Measurements from ENCODE around the gene LRRC27. TPM values are rescaled to one million over a fixed set of nuclear protein-coding genes. Genes with fewer than 3 reads are reported as not detected.
"Not testable (repeated sequence)": the region's sequence is repeated elsewhere in the genome, so short reads cannot be mapped to it uniquely, and the experiment has no call there.

Gene LRRC27
- total RNA-seq, 1 donor: 13.4 TPM

DNA sequence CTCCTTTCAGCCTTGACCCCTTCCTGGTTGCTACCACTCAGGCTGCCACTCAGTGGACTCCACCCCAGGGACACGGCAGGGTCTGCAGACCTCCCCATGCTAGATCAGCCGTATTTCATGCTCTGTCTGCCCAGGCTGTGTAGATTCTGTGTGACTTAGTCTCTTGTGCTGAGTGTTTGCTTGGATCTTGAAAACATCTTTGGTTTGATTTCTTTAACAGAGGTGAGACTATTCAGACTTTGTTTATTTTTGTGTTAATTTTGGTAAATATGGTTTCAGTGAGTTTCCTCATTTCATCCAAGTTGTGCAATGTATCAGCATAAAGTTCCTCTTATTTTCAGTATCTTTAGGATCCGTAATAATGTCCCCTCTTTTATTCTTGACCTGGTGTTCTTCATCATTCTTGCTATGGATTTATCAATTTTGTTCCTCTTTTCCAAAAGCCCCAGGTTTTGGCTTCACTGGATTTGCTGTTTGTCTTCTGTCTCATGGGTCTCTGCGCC is 43.9 kb downstream of the LRRC27 start:
- Histone ChIP-seq H3K27me3 (ENCODE audit: insufficient read depth, low read length) (no peaks in the 10 kb centered on the region), H3K4me2 (ENCODE audit: insufficient read depth, low read length) (no peak overlapping the region), H4K20me1 (ENCODE audit: insufficient read depth, low read length) (no peaks in the 10 kb centered on the region), H3K9me3 (ENCODE audit: low read depth, low read length) (no peaks in the 10 kb centered on the region), H3K79me2 (ENCODE audit: insufficient read depth, low read length) (no peaks in the 10 kb centered on the region), H3K36me3 (ENCODE audit: insufficient read depth, low read length) (no peaks in the 10 kb centered on the region), H3K4me3 (ENCODE audit: insufficient read depth, low read length) (no peak overlapping the region), H2AFZ (ENCODE audit: low read length) (no peak overlapping the region), H3K27ac (ENCODE audit: low read depth, low read length) (no peak overlapping the region), H3K4me1 (ENCODE audit: insufficient read depth, low read length) (no peaks in the 10 kb centered on the region)
- TF ChIP-seq, protein P1, sequence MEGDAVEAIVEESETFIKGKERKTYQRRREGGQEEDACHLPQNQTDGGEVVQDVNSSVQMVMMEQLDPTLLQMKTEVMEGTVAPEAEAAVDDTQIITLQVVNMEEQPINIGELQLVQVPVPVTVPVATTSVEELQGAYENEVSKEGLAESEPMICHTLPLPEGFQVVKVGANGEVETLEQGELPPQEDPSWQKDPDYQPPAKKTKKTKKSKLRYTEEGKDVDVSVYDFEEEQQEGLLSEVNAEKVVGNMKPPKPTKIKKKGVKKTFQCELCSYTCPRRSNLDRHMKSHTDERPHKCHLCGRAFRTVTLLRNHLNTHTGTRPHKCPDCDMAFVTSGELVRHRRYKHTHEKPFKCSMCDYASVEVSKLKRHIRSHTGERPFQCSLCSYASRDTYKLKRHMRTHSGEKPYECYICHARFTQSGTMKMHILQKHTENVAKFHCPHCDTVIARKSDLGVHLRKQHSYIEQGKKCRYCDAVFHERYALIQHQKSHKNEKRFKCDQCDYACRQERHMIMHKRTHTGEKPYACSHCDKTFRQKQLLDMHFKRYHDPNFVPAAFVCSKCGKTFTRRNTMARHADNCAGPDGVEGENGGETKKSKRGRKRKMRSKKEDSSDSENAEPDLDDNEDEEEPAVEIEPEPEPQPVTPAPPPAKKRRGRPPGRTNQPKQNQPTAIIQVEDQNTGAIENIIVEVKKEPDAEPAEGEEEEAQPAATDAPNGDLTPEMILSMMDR (IDR thresholded peaks at IDR 0.05; ENCODE audit: extremely low read depth, low read depth, low read length): no peak
- DNase-seq (ENCODE audit: insufficient read length, low spot score, missing footprints): no peak

GRCh38 chr10:132376394-132376851 is 44.4 kb downstream of the LRRC27 start:
- Histone ChIP-seq H3K27me3 (ENCODE audit: insufficient read depth, low read length) (no peaks in the 10 kb centered on the region), H3K9me3 (ENCODE audit: low read depth, low read length) (no peaks in the 10 kb centered on the region), H3K36me3 (ENCODE audit: insufficient read depth, low read length) (no peaks in the 10 kb centered on the region), H3K4me1 (ENCODE audit: insufficient read depth, low read length) (no peaks in the 10 kb centered on the region), H3K27ac (ENCODE audit: low read depth, low read length) (no peak overlapping the region), H3K4me3 (ENCODE audit: insufficient read depth, low read length) (no peak overlapping the region), H2AFZ (ENCODE audit: low read length) (no peak overlapping the region), H3K4me2 (ENCODE audit: insufficient read depth, low read length) (no peak overlapping the region), H4K20me1 (ENCODE audit: insufficient read depth, low read length) (no peaks in the 10 kb centered on the region), H3K79me2 (ENCODE audit: insufficient read depth, low read length) (no peaks in the 10 kb centered on the region)
- peak; percentile 44 for DNase-seq (ENCODE audit: insufficient read length, low spot score, missing footprints)
- TF ChIP-seq, protein P1 (IDR thresholded peaks at IDR 0.05; ENCODE audit: extremely low read depth, low read depth, low read length): no peak

- Histone ChIP-seq H2AFZ (ENCODE audit: low read length) (no peak overlapping the region), H3K36me3 (ENCODE audit: insufficient read depth, low read length) (no peaks in the 10 kb centered on the region), H3K79me2 (ENCODE audit: insufficient read depth, low read length) (no peaks in the 10 kb centered on the region), H3K27ac (ENCODE audit: low read depth, low read length) (no peak overlapping the region), H3K4me1 (ENCODE audit: insufficient read depth, low read length) (no peaks in the 10 kb centered on the region), H3K4me2 (ENCODE audit: insufficient read depth, low read length) (no peak overlapping the region), H4K20me1 (ENCODE audit: insufficient read depth, low read length) (no peaks in the 10 kb centered on the region), H3K27me3 (ENCODE audit: insufficient read depth, low read length) (no peaks in the 10 kb centered on the region), H3K9me3 (ENCODE audit: low read depth, low read length) (no peaks in the 10 kb centered on the region), H3K4me3 (ENCODE audit: insufficient read depth, low read length) (no peak overlapping the region)
- TF ChIP-seq, protein P1 (IDR thresholded peaks at IDR 0.05; ENCODE audit: extremely low read depth, low read depth, low read length): no peak
- DNase-seq (ENCODE audit: insufficient read length, low spot score, missing footprints): peak; percentile 58
Observed at GRCh38 chr10:132377326-132377725, 45.3 kb downstream of the LRRC27 start.

DNA sequence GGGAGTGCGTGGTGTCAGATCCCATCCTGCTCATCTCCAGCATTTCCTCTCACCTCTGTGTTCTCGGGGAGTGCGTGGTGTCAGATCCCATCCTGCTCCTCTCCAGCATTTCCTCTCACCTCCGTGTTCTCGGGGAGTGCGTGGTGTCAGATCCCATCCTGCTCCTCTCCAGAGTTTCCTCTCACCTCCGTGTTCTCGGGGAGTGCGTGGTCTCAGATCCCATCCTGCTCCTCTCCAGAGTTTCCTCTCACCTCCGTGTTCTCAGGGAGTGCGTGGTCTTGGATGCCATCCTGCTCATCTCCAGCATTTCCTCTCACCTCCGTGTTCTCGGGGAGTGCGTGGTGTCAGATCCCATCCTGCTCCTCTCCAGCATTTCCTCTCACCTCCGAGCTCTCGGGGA is 47.0 kb downstream of the LRRC27 start:
- H3K4me3 ChIP-seq (ENCODE audit: insufficient read depth, low read length); H4K20me1 ChIP-seq (ENCODE audit: insufficient read depth, low read length); H2AFZ ChIP-seq (ENCODE audit: low read length); H3K27ac ChIP-seq (ENCODE audit: low read depth, low read length); H3K4me1 ChIP-seq (ENCODE audit: insufficient read depth, low read length); H3K36me3 ChIP-seq (ENCODE audit: insufficient read depth, low read length); H3K27me3 ChIP-seq (ENCODE audit: insufficient read depth, low read length); H3K79me2 ChIP-seq (ENCODE audit: insufficient read depth, low read length); DNase-seq (ENCODE audit: insufficient read length, low spot score, missing footprints); H3K9me3 ChIP-seq (ENCODE audit: low read depth, low read length); H3K4me2 ChIP-seq (ENCODE audit: insufficient read depth, low read length): not testable (repeated sequence)

GRCh38 chr10:132380986-132381385 is 49.0 kb downstream of the LRRC27 start:
- H3K36me3 ChIP-seq (ENCODE audit: insufficient read depth, low read length); H3K27ac ChIP-seq (ENCODE audit: low read depth, low read length); H2AFZ ChIP-seq (ENCODE audit: low read length); H3K9me3 ChIP-seq (ENCODE audit: low read depth, low read length); H3K4me3 ChIP-seq (ENCODE audit: insufficient read depth, low read length); DNase-seq (ENCODE audit: insufficient read length, low spot score, missing footprints); H3K4me1 ChIP-seq (ENCODE audit: insufficient read depth, low read length); H3K79me2 ChIP-seq (ENCODE audit: insufficient read depth, low read length); H3K27me3 ChIP-seq (ENCODE audit: insufficient read depth, low read length); H4K20me1 ChIP-seq (ENCODE audit: insufficient read depth, low read length); H3K4me2 ChIP-seq (ENCODE audit: insufficient read depth, low read length): not testable (repeated sequence)

Data from osteoblast (primary cell).